AG09319 (cell line): Measurements from ENCODE around the gene FKBP8.

ENCODE experiments used
- DNase-seq: peaks from one replicate; pipeline ENCODE4 v3.0.0-alpha.2; 2010; ENCODE audit warnings: low read depth; ENCODE audit errors: extremely low read depth
- TF ChIP-seq, protein P1 (sequence below): IDR thresholded peaks from 2 replicates; pipeline ENCODE4 v1.5.1; 2011; ENCODE audit warnings: low read depth, mild to moderate bottlenecking, inconsistent platforms, low read length, moderate library complexity

FKBP8 gene

DNA sequence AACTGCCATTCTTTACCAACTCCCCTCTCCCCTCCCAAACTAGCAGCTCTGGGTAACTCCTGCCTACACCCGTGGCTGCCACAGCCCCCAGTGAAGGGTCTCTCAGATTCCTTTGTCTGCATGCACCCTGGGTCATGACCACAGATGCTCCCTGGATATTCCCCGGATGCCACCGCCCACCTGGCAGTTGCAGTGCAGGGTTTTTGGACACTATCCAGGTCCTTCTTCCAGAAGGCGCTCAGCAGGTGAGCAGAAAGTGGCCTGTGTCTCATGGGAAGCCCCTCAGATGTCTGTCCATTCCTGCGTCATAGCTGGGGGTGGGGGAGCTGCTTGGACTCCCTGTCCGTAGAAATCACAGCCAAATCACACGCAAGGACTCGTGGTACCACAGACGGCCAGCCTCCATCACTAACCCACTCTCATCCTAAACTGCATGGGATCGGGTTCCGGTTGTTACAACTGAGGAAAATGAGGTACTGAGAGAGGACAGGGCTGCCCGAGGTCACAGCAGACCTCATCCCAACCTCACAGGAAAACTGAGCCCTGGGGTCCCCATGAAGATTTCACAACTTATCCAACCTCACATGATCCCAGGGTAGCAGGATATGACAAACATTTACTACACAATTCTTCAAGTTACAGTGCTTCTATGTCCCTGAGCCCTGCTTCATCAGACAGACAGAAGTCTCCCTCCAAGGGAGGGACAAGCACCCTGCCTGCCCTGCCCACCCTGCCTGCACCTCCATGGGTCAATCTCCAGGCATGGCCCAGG lies 60.1 kb downstream of the FKBP8 start:
- TF ChIP-seq, protein P1, sequence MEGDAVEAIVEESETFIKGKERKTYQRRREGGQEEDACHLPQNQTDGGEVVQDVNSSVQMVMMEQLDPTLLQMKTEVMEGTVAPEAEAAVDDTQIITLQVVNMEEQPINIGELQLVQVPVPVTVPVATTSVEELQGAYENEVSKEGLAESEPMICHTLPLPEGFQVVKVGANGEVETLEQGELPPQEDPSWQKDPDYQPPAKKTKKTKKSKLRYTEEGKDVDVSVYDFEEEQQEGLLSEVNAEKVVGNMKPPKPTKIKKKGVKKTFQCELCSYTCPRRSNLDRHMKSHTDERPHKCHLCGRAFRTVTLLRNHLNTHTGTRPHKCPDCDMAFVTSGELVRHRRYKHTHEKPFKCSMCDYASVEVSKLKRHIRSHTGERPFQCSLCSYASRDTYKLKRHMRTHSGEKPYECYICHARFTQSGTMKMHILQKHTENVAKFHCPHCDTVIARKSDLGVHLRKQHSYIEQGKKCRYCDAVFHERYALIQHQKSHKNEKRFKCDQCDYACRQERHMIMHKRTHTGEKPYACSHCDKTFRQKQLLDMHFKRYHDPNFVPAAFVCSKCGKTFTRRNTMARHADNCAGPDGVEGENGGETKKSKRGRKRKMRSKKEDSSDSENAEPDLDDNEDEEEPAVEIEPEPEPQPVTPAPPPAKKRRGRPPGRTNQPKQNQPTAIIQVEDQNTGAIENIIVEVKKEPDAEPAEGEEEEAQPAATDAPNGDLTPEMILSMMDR = no peak
- DNase-seq = no peak
